ENCODE results near the gene PPM1B. TPM values are rescaled to one million over a fixed set of nuclear protein-coding genes. Genes with fewer than 3 reads are reported as not detected.

The PPM1B gene
- total RNA-seq, 2 donors from 2014 or later: 27.0 to 44.5 TPM

- 54 to 67% methylated on average over 2 of the region's 2 CpGs for WGBS, 2 donors
Measured at GRCh38 chr2:44233450-44234128, 64.9 kb downstream of the PPM1B start.

GRCh38 chr2:44237221-44237620, 68.5 kb downstream of the PPM1B start:
- Histone ChIP-seq H3K27ac (peak overlapping the region in 2 of 4 donors; percentile 17 to 44), H3K4me3 (no peak overlapping the region), H3K36me3 (replicated peaks in 1 of 2; ENCODE audit: insufficient read depth in 1 of 2, low read depth in 2 of 2) (no peaks in the 10 kb centered on the region), H3K27me3 (no peaks in the 10 kb centered on the region), H3K9me3 (no peaks in the 10 kb centered on the region), H3K4me1 (peaks cover 6% of the 10 kb centered on the region)
- ATAC-seq: no peak
- no peak for DNase-seq
- WGBS, 2 donors: 73 to 80% methylated on average over 2 of the region's 2 CpGs
- intact Hi-C loops (cut with DNase I): no loop called here
- TF ChIP-seq CTCF (IDR thresholded peaks at IDR 0.05): no peak
- no peak for TF ChIP-seq POLR2A (IDR thresholded peaks at IDR 0.05)

More at GRCh38 chr2:44233450-44234128, 64.9 kb downstream of the PPM1B start:
- TF ChIP-seq POLR2A (IDR thresholded peaks at IDR 0.05) (no peak), CTCF (IDR thresholded peaks at IDR 0.05) (no peak)
- Histone ChIP-seq H3K9me3 (no peaks in the 10 kb centered on the region), H3K27me3 (no peaks in the 10 kb centered on the region), H3K27ac (peak overlapping the region in 1 of 4 donors; percentile 28), H3K36me3 (replicated peaks in 1 of 2; ENCODE audit: insufficient read depth in 1 of 2, low read depth in 2 of 2) (peaks cover 0 to 1% of the 10 kb centered on the region in 2 donors), H3K4me3 (no peak overlapping the region), H3K4me1 (peaks cover 9% of the 10 kb centered on the region)
- no peak for ATAC-seq
- intact Hi-C loops (cut with DNase I): no loop called here
- DNase-seq: no peak

- DNase-seq: no peak
- Histone ChIP-seq H3K27ac (peak overlapping the region in 1 of 4 donors; percentile 95), H3K4me1 (peaks cover 33% of the 10 kb centered on the region), H3K27me3 (no peaks in the 10 kb centered on the region), H3K36me3 (replicated peaks in 1 of 2; ENCODE audit: insufficient read depth in 1 of 2, low read depth in 2 of 2) (no peaks in the 10 kb centered on the region), H3K4me3 (no peak overlapping the region), H3K9me3 (no peaks in the 10 kb centered on the region)
- ATAC-seq: no peak
- intact Hi-C loops (cut with DNase I): no loop called here
- no peak for TF ChIP-seq CTCF (IDR thresholded peaks at IDR 0.05)
- 57 to 65% methylated on average over 2 of the region's 2 CpGs for WGBS, 2 donors
Measured at GRCh38 chr2:44242904-44243303, 74.2 kb downstream of the PPM1B start.

DNA sequence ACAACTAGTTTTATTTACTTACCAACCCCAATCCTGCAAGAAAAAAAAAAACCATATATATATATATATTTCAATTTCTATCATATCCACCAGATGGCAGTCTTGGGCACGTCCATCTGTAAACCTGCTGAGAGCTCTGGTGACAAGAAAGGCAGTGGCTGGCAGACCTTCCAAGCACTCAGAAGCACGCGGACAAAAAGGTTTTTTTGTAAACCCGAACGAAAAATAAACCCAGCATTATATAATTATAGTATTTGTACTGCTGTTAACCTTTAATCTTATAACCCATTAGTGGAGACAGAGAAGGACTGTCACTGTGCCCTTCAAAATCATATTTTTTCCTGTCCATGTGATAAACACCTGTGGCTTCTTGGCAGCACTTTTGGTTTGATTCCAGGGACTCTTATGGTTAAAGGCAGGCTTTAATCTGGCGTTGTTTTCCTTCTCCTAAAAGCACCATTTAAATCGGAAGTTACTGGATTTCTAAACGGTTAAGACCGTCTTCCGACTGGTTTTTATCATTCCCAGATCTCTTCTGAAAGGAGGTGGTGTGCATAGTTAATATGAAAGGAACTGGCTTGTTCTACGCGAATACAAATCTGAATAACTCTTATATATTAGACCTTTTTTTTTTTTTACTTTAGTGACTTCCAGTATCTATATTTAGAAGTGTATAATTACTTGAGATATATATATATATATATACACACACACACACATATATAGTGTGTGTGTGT, 75.6 kb downstream of the PPM1B start:
- 2% methylated on average over 12 of the region's 12 CpGs for WGBS, 2 donors
- H3K9me3 ChIP-seq: no peaks in the 10 kb centered on the region
- H3K27ac ChIP-seq: peak overlapping the region; percentile 40 to 95 (median 81)
- intact Hi-C loops (cut with DNase I): no loop called here
- ATAC-seq: peak; percentile 81
- peaks cover 33% of the 10 kb centered on the region for H3K4me1 ChIP-seq
- TF ChIP-seq POLR2A (IDR thresholded peaks at IDR 0.05) (peak in 1 of 3 donors; percentile 30), CTCF (IDR thresholded peaks at IDR 0.05) (peak; percentile 34 to 73 (median 65))
- peak; percentile 75 to 89 (median 89) for DNase-seq
- H3K27me3 ChIP-seq: no peaks in the 10 kb centered on the region
- H3K4me3 ChIP-seq: no peak overlapping the region
- no peaks in the 10 kb centered on the region for H3K36me3 ChIP-seq (replicated peaks in 1 of 2; ENCODE audit: insufficient read depth in 1 of 2, low read depth in 2 of 2)

All from body of pancreas (tissue), 4 donors.